Lower lobe of right lung (tissue), 2 donors: Measurements from ENCODE around the gene SLC7A6. TPM values are rescaled to one million over a fixed set of nuclear protein-coding genes. Genes with fewer than 3 reads are reported as not detected.

Experiments used
- ATAC-seq, 2 donors: fragments of 200-7000 bp; cut with Tn5 transposase; one replicate each; pipeline ENCODE4 v1.9.1; 2020 to 2022; ENCODE audit warnings: mild to moderate bottlenecking in 2 of 2, moderate library complexity in 2 of 2
- DNase-seq: peaks from one replicate; pipeline ENCODE4 v3.0.0-alpha.2; 2020
- H3K27ac ChIP-seq: fragments of 200-600 bp; one replicate; pipeline ENCODE4 v1.8.0; 2022
- H3K27me3 ChIP-seq: fragments of 200-600 bp; one replicate; pipeline ENCODE4 v1.8.0; 2022; ENCODE audit warnings: low read depth
- H3K36me3 ChIP-seq: fragments of 200-600 bp; one replicate; pipeline ENCODE4 v1.8.0; 2022; ENCODE audit warnings: mild to moderate bottlenecking
- H3K4me1 ChIP-seq: fragments of 200-600 bp; one replicate; pipeline ENCODE4 v1.8.0; 2022
- H3K4me3 ChIP-seq: fragments of 200-600 bp; one replicate; pipeline ENCODE4 v1.8.0; 2022; ENCODE audit warnings: mild to moderate bottlenecking
- H3K9me3 ChIP-seq: fragments of 200-600 bp; one replicate; pipeline ENCODE4 v1.8.0; 2022
- intact Hi-C: fragments of 100-400 bp; cut with DNase I; formaldehyde crosslinking; loops from one replicate; pipeline ENCODE4 v1.11.0; 2022
- total RNA-seq: library from RNA; stranded (reverse); fragmentation: NEBNext Ultra II Directional; extraction: Animal tissue kit (Norgen Biotek cat#: 25700); gene quantifications from one replicate; pipeline ENCODE4 v1.2.1, GENCODE V29; 2021
- TF ChIP-seq, protein P1 (sequence below): fragments of 200-600 bp; IDR thresholded peaks from one replicate; pipeline ENCODE4 v1.8.0; 2022; ENCODE audit warnings: antibody characterized with exemption, mild to moderate bottlenecking
- donor health status: DM: no; HTN: yes; CAD: no; lungs with severe emphysema.

SLC7A6 gene
- total RNA-seq, 1 donor from 2014 or later, result 47.1 TPM

GRCh38 chr16:68313116-68313515, 48.8 kb downstream of the SLC7A6 start:
- intact Hi-C loops, result no loop called here
- peaks cover 38% of the 10 kb centered on the region for H3K4me1 ChIP-seq
- H3K27me3 ChIP-seq, result no peaks in the 10 kb centered on the region
- no peaks in the 10 kb centered on the region for H3K9me3 ChIP-seq
- no peak overlapping the region for H3K4me3 ChIP-seq
- DNase-seq, result no peak
- no peak overlapping the region for H3K27ac ChIP-seq
- H3K36me3 ChIP-seq, result peaks cover 32% of the 10 kb centered on the region
- TF ChIP-seq, protein P1, sequence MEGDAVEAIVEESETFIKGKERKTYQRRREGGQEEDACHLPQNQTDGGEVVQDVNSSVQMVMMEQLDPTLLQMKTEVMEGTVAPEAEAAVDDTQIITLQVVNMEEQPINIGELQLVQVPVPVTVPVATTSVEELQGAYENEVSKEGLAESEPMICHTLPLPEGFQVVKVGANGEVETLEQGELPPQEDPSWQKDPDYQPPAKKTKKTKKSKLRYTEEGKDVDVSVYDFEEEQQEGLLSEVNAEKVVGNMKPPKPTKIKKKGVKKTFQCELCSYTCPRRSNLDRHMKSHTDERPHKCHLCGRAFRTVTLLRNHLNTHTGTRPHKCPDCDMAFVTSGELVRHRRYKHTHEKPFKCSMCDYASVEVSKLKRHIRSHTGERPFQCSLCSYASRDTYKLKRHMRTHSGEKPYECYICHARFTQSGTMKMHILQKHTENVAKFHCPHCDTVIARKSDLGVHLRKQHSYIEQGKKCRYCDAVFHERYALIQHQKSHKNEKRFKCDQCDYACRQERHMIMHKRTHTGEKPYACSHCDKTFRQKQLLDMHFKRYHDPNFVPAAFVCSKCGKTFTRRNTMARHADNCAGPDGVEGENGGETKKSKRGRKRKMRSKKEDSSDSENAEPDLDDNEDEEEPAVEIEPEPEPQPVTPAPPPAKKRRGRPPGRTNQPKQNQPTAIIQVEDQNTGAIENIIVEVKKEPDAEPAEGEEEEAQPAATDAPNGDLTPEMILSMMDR, result no peak
- ATAC-seq, result no peak

- no peaks in the 10 kb centered on the region for H3K9me3 ChIP-seq
- intact Hi-C loops, result no loop called here
- DNase-seq, result no peak
- TF ChIP-seq, protein P1, result no peak
- no peaks in the 10 kb centered on the region for H3K4me1 ChIP-seq
- H3K27ac ChIP-seq, result no peak overlapping the region
- peaks cover 60% of the 10 kb centered on the region for H3K36me3 ChIP-seq
- H3K4me3 ChIP-seq, result no peak overlapping the region
- ATAC-seq, result peak; percentile 24 to 45
- H3K27me3 ChIP-seq, result no peaks in the 10 kb centered on the region
Measured at GRCh38 chr16:68319185-68319908, 55.0 kb downstream of the SLC7A6 start.

DNA sequence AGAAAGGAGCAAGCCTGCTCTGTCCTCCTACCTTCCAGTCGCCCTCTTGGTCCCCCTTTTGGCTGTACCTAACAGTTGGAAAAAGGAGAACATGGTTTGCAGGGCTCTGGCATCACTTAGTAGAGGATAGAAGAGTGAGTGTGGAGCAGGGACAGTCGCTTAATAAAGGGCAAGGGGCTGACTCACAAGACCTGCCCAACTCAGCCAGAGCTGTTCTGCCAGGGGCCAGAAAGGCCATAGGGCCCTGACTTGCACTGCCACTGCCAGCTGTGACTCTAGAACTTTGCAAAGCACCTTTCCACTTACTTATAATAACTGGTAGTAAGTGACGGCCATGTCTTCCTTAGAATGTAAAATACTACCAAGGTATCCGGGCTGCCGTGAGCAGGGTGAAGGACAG, 60.0 kb downstream of the SLC7A6 start:
- intact Hi-C loops, result no loop called here
- Histone ChIP-seq H3K4me3 (no peak overlapping the region), H3K27ac (no peak overlapping the region), H3K9me3 (no peaks in the 10 kb centered on the region), H3K36me3 (peaks cover 54% of the 10 kb centered on the region), H3K4me1 (peaks cover 9% of the 10 kb centered on the region), H3K27me3 (no peaks in the 10 kb centered on the region)
- TF ChIP-seq, protein P1, result no peak
- ATAC-seq, result no peak
- DNase-seq, result no peak

GRCh38 chr16:68324780-68325357, 60.5 kb downstream of the SLC7A6 start:
- no peak overlapping the region for H3K27ac ChIP-seq
- intact Hi-C loops, result loop anchor here (5.0 kb wide), 1 partner anchor 63 kb away; the partner anchor contains the start of gene SLC7A6
- ATAC-seq (no peak), DNase-seq (no peak)
- no peaks in the 10 kb centered on the region for H3K27me3 ChIP-seq
- no peaks in the 10 kb centered on the region for H3K9me3 ChIP-seq
- H3K4me1 ChIP-seq, result peaks cover 9% of the 10 kb centered on the region
- H3K36me3 ChIP-seq, result peaks cover 54% of the 10 kb centered on the region
- TF ChIP-seq, protein P1, result no peak
- H3K4me3 ChIP-seq, result no peak overlapping the region

DNA sequence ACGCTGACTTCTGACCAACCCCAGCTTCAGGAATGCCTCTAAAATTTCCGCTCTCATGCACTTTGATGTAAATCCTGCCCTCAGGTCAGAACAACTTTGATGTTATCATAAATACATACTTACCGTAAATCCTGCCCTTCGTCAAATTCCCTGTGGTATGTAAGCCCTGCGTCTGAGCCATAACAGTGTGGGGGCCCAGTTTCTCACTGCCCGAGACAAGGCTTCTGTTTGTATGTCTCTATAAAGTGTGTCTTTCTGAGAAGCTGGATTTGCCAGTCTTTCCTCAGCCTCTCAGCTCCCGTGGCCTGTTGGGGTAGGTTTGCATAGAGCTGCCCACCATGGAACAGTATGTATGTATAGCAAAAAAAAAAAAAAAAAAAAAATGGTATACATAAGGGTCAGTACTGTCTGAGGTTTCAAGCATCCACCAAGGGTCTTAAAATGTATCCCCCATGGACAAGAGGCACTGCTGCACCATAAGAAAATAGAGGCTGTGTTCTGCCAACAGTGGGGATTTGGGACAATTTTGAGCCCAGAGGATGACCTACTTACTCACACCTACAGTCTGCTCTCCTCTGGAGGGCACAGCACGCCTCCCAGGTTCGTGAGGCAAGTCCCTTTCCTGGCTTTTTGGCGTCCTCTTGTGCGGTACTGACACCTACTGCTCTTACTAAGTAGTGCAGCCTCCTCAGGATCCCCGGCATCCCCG, 64.0 kb downstream of the SLC7A6 start:
- DNase-seq, result peak; percentile 82
- Histone ChIP-seq H3K27me3 (no peaks in the 10 kb centered on the region), H3K4me3 (no peak overlapping the region), H3K9me3 (no peaks in the 10 kb centered on the region), H3K4me1 (peaks cover 29% of the 10 kb centered on the region), H3K36me3 (peaks cover 28% of the 10 kb centered on the region), H3K27ac (no peak overlapping the region)
- intact Hi-C loops, result loop anchor here (5.0 kb wide), 1 partner anchor 66 kb away; the partner anchor contains the start of gene SLC7A6
- TF ChIP-seq, protein P1, result peak; percentile 96
- ATAC-seq, result peak; percentile 92 to 94
